NOMO-1 treated with dmso at 0.1 percent for 144 hours (cell line): ENCODE results near the gene SETD6.

Experiments used
- DNase-seq: peaks from one replicate; lab custom pipeline; 2025; ENCODE audit not compliant: unreplicated experiment; lab: John Stamatoyannopoulos, UW

Gene SETD6

GRCh38 chr16:58507963-58508670 lies 7.2 kb upstream of the SETD6 start:
- no peak for DNase-seq

DNA sequence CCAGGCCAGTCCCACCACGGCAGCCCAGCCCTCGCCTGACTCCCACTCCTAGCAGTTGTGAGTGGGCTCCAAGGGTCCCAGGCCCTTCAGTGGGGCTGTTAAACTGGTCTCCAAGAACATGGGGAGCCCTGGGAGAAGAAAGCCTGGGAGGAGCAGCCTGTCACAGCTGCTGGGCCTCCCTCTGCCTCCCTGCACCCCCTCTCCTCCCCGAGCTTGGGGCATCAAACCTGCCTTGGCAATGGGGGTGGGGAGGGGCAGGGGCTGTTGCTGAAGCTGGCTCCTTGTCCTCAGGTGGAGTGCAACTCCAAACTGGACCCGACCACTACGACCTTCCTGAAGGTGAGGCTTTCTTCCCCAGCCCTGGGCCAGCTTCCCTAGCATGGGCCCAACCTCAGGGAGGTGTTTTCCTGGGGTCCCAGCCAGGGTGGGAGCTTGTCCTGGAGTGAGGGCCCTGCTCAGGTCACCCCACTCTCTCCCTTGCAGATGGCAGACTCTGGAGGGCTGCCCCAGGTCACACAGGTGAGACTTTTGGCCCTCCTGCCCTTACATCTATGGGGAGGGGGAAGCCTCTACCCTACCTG lies 6.6 kb upstream of the SETD6 start:
- no peak for DNase-seq

DNA sequence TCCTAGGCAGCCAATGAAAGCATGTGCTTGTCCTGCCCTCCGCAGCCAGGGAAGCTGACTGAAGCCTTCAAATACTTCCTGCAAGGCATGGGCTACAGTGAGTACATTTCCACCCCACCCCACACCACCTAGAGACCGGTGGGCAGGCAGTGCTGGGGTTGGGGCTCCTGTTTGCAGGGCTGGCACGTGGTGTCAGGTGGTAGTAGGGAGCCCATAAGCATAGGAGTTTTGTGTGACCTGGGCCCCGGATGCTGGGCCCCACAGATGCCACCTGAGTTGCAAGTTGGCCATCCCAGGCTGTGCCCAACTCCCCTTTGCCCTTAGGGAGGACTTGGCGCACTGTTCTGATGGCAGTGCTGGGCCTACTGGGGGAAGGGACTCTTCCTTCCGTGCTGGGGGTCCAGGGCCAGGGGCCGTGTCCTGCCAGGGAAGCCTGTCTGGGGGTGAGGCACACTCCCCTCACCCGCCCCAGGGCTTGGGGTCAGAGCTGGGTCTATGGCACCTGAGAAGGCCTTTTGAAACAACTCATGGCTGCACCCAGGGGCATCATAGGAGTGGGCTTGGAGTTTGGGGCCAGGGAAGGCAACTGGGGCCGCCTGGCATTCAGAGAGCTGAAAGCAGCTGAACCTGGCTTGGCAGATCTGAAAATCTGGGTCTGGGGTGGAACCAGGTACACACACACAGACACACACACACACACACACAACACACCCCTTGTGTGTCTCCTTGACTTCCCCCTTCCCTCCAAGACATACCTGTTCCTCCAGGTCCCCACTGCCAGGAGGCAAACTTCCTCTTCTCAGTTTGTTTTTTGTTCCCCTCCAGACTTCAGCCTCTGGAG lies 5.8 kb upstream of the SETD6 start:
- no peak for DNase-seq

DNA sequence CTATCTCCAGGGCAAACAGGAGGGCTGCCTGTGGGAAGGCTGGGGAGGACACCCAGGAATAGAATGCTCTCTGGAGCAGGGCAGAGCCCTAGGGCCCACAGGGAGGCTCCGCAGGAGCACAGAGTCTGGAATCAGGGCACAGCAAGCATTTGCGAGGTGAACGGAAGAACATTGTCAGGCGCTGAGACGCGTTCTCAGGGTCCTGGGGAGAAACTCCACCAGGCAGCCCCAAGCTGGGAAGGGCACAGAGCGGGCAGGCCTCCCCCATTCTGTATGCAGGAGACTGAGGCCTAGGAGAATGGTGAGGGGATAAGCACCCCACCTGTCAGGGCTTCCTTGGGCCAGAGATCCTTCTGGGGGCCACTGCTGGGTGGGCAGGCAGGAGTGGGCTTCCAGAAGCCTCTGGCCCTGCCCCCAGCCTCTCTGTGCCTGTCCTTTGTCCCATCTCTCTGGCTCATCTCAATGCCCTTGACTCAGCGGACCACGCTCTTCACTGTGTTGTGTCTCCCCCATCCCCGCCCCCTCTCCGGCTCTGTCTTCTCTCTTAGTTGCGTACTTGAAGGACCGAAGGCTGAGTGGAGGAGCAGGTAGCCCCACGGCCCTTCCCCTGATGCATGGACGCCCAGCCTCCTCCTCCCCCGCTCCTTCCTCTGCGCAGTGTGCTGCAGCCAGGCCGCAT lies 5.1 kb upstream of the SETD6 start:
- no peak for DNase-seq

GRCh38 chr16:58510776-58511628 lies 4.3 kb upstream of the SETD6 start:
- no peak for DNase-seq

- DNase-seq: peak; percentile 22
Measured at GRCh38 chr16:58511933-58512815, 3.1 kb upstream of the SETD6 start.

- no peak for DNase-seq
Measured at GRCh38 chr16:58513874-58514273, 1.4 kb upstream of the SETD6 start.

GRCh38 chr16:58515871-58516767 lies 802 bp downstream of the SETD6 start:
- peak; percentile 10 for DNase-seq

GRCh38 chr16:58516768-58517107 lies 1.4 kb downstream of the SETD6 start:
- DNase-seq: no peak

- DNase-seq: no peak
Measured at GRCh38 chr16:58518083-58518979, 3.0 kb downstream of the SETD6 start.

DNA sequence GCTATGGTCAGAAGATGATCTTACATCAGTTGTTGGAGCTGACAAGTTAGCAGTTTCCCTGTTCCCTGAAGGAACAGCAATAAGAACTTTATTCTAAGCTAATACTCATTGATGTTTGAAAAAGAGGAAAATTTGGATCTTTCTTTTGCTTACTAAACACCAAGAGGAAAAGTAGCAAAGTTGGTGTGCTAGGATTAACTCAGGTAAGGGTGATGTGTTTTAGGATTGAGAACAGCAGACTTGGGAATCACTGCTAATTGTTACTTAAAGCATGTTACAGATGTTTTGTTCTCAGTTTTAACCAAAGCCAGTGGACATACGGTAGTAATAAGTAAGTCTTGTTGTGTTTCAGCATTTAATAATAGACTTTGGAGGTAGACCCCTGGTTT lies 3.7 kb downstream of the SETD6 start:
- no peak for DNase-seq

GRCh38 chr16:58519707-58520106 lies 4.4 kb downstream of the SETD6 start:
- DNase-seq: no peak

GRCh38 chr16:58530179-58530578 lies 14.9 kb downstream of the SETD6 start:
- no peak for DNase-seq

GRCh38 chr16:58532414-58532813 lies 17.1 kb downstream of the SETD6 start:
- DNase-seq: no peak

DNA sequence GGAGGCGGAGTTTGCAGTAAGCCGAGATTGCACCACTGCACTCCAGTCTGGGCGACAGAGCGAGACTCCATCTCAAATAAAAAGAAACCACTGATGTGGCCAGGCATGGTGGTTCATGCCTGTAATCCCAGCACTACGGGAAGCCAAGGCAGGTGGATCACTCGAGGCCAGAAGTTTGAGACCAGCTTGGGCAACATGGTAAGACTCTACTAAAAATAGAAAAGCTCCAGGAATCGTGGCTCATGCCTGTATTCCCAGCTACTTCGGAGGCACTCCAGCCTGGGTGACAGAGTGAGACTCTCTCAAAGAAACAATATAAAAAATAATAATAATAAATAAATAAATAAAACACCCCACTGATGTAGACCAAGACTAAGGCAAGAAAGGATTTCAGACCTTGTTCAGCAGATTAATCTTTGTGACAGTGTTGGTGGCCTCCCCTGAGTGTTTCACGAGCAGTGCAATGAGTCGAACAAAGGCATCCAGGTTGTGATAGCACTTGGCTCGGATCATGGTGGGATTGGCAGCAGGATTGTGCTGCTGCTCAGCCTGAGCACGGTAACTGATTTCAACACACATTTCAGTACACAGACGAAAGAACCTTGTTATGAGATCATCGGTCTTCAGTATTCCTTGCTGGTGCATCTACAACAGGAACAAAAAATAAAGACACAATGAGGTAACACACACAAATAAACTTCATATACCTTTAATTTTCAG lies 18.6 kb downstream of the SETD6 start:
- no peak for DNase-seq

GRCh38 chr16:58535100-58535499 lies 19.8 kb downstream of the SETD6 start:
- no peak for DNase-seq

DNA sequence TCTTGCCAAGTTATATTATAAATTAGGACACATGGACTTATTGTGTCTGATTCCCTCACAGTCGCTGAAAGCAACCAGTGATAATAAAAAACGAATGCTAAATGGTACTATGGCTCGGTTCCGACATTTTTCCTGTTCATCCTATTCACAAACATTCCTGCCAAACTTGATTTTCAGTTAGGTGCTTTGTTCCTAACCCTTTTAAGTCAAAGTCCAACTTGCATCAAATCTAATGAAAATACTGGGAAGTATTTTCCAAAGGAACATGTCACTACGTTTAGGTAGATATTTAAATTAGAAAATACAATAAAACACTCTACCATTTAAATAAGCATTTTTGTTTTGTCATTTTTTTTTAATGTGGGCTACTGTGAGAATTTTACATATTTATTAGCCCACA lies 21.0 kb downstream of the SETD6 start:
- DNase-seq: no peak
